GM12878 (cell line): ENCODE data around the gene USP11. TPM values are rescaled to one million over a fixed set of nuclear protein-coding genes. Genes with fewer than 3 reads are reported as not detected.
A peak's percentile ranks its signal among the peaks of the same experiment; 100 is the strongest.

Source experiments
- ATAC-seq: fragments of 200-7000 bp; cut with Tn5 transposase; 3 replicates; pipeline ENCODE4 v1.9.1; 2020; ENCODE audit warnings: mild to moderate bottlenecking, moderate library complexity
- BruUV-seq: library from RNA; stranded (reverse); fragments of 400-500 nt; replicated peaks from 2 replicates; lab custom pipeline; 2021; lab: Mats Ljungman, UMichigan
- CTCF ChIA-PET: fragments of 300-600 bp; sonication (Branson Sonifier 250); formaldehyde crosslinking; extraction: SDS; loops from one replicate; lab custom pipeline; 2021; ENCODE audit warnings: inconsistent platforms; lab: Yijun Ruan, JAX
- POLR2A ChIA-PET: fragments of 350-600 bp; formaldehyde crosslinking; extraction: SDS; loops from one replicate; lab custom pipeline; 2021; ENCODE audit warnings: inconsistent platforms; lab: Charles Lee
- RAD21 ChIA-PET: fragments of 300-600 bp; sonication (Branson Sonifier 250); formaldehyde crosslinking; loops from one replicate; lab custom pipeline; 2023; ENCODE audit warnings: antibody characterized with exemption; ENCODE audit not compliant: unreplicated experiment; lab: Charles Lee
- SMC1A ChIA-PET: fragments of 300-600 bp; sonication (Branson Sonifier 250); formaldehyde crosslinking; loops from one replicate; lab custom pipeline; 2023; ENCODE audit not compliant: unreplicated experiment, uncharacterized antibody; lab: Charles Lee
- DNase-seq: peaks from one replicate; pipeline ENCODE4 v3.0.0-alpha.2; 2011; ENCODE audit warnings: low read depth, low spot score
- FAIRE-seq: peaks from 3 replicates; lab custom pipeline; 2011; peaks lifted over from hg19 to GRCh38; lab: Jason Lieb, UNC
- H2AFZ ChIP-seq: 2 replicates; pipeline ENCODE4 v1.6.0; 2011; ENCODE audit warnings: low read depth, low read length, control low read depth; ENCODE audit not compliant: control insufficient read depth
- H3K27ac ChIP-seq: 2 replicates; pipeline ENCODE4 v1.5.1; 2011; ENCODE audit warnings: control low read depth; ENCODE audit not compliant: control insufficient read depth, insufficient read depth
- H3K27me3 ChIP-seq, 2 experiments: replicated peaks in 1 of 2; 2 replicates each; pipeline versions ENCODE4 v1.6.0 to v1.6.1; 2011; ENCODE audit warnings: low read length in 1 of 2; ENCODE audit not compliant: control insufficient read depth in 2 of 2, insufficient read depth in 2 of 2
- H3K36me3 ChIP-seq, 2 experiments: 2 replicates each; pipeline ENCODE4 v1.5.1; 2011; ENCODE audit warnings: low read length in 1 of 2; ENCODE audit not compliant: control insufficient read depth in 2 of 2, insufficient read depth in 2 of 2
- H3K4me1 ChIP-seq: 2 replicates; pipeline ENCODE4 v1.6.1; 2011; ENCODE audit warnings: mild to moderate bottlenecking, low read length, moderate library complexity, mixed read lengths; ENCODE audit not compliant: control insufficient read depth, insufficient read depth
- H3K4me2 ChIP-seq: 2 replicates; pipeline ENCODE4 v1.6.0; 2011; ENCODE audit warnings: control low read depth; ENCODE audit not compliant: control insufficient read depth, insufficient read depth
- H3K4me3 ChIP-seq: fragments of 200-600 bp; sonication (generic); 2 replicates; pipeline ENCODE4 v1.5.1; 2016
- H3K79me2 ChIP-seq: 2 replicates; pipeline ENCODE4 v1.6.0; 2011; ENCODE audit warnings: low read length; ENCODE audit not compliant: control insufficient read depth, insufficient read depth
- H3K9ac ChIP-seq: 2 replicates; pipeline ENCODE4 v1.8.0; 2011; ENCODE audit warnings: low read length, control low read depth, mixed read lengths; ENCODE audit not compliant: control insufficient read depth, insufficient read depth
- H3K9me3 ChIP-seq: replicated peaks from 3 replicates; pipeline ENCODE4 v1.5.1; 2011; ENCODE audit warnings: mild to moderate bottlenecking, low read length; ENCODE audit not compliant: control insufficient read depth, insufficient read depth
- H4K20me1 ChIP-seq: 2 replicates; pipeline ENCODE4 v1.6.0; 2011; ENCODE audit not compliant: control insufficient read depth, insufficient read depth
- CTCF ChIP-seq, 3 experiments: IDR thresholded peaks in 2 of 3; conservative IDR thresholded peaks in 1 of 3; 2 replicates each; pipeline ENCODE4 v1.5.1; 2011; ENCODE audit warnings: low read depth in 3 of 3, low read length in 3 of 3, mild to moderate bottlenecking in 3 of 3, control low read depth in 2 of 3, moderate library complexity in 2 of 3, inconsistent platforms in 1 of 3, mixed read lengths in 1 of 3; ENCODE audit not compliant: control insufficient read depth in 2 of 3, insufficient read depth in 1 of 3; ENCODE audit errors: extremely low read depth in 1 of 3
- EZH2 ChIP-seq: IDR thresholded peaks from 2 replicates; pipeline ENCODE4 v1.6.1; 2012; ENCODE audit warnings: low read depth, mild to moderate bottlenecking, control low read depth, inconsistent platforms, low read length, borderline replicate concordance; ENCODE audit not compliant: control insufficient read depth
- RUNX3 ChIP-seq: IDR thresholded peaks from 2 replicates; pipeline ENCODE4 v1.6.1; 2012; ENCODE audit warnings: low read length, inconsistent platforms
- ZNF207 ChIP-seq: fragments of 450-650 bp; IDR thresholded peaks from 2 replicates; pipeline ENCODE4 v1.6.1; 2014; ENCODE audit warnings: antibody characterized with exemption, mild to moderate bottlenecking, borderline replicate concordance
- ZNF384 ChIP-seq: IDR thresholded peaks from 2 replicates; pipeline ENCODE4 v1.6.1; 2012; ENCODE audit warnings: low read depth, mild to moderate bottlenecking, low read length, improper control_type of control experiment, borderline replicate concordance
- WGBS: methylation state at CpG from one replicate; pipeline ENCODE4 v1.1.6; 2016; ENCODE audit warnings: low lambda C conversion rate; ENCODE audit not compliant: insufficient replicate concordance, insufficient coverage; ENCODE audit errors: missing lambda C conversion rate; 5-methylcytosine and 5-hydroxymethylcytosine counted together
- in situ Hi-C: fragments of 300-500 bp; cut with MboI; formaldehyde crosslinking; loops from 9 replicates; pipeline ENCODE4 v1.14.3; 2018; ENCODE audit warnings: mixed read lengths
- intact Hi-C: fragments of 100-400 bp; cut with micrococcal nuclease; formaldehyde crosslinking; loops from one replicate; pipeline ENCODE4 v1.14.2; 2022; ENCODE audit not compliant: unreplicated experiment
- polyA plus RNA-seq, 11 experiments: library from polyadenylated mRNA; depleted of rRNA in 4 of 11; unstranded in 6 of 11; stranded (reverse) in 5 of 11; fragments of >200 nt; fragmentation: Nextera tagmentation in 4 of 11; fragmentation: Illumina TruSeq in 1 of 11; extraction: Ambion mirVana in 4 of 11; extraction: Trizol in 1 of 11; gene quantifications; 1 replicate in 1 of 11; 2 replicates in 10 of 11; pipeline versions ENCODE4 v1.2.1 to v1.2.3, GENCODE V29; 2011 to 2016; ENCODE audit warnings: inconsistent platforms in 2 of 11, missing spikeins in 2 of 11, low read depth in 1 of 11
- total RNA-seq, 4 experiments: library from RNA; depleted of rRNA in 3 of 4; stranded (reverse); fragments of >200 nt in 3 of 4; fragmentation: Illumina TruSeq in 1 of 4; extraction: Trizol in 1 of 4; gene quantifications; 2 replicates each; pipeline versions ENCODE4 v1.2.1 to v1.2.3, GENCODE V29; 2013 to 2021

USP11 gene
- total and polyA plus RNA-seq, 10 of the 15 experiments (the other 5 are each of a cell fraction or from before 2014, with no cell fraction given): 3.3 to 44.0 (median 20.9) TPM

GRCh38 chrX:47204970-47205369, 27.8 kb upstream of the USP11 start:
- 100% methylated on average over 5 of the region's 5 CpGs for WGBS
- Histone ChIP-seq H4K20me1 (no peaks in the 10 kb centered on the region), H3K9me3 (no peaks in the 10 kb centered on the region), H3K4me2 (no peak overlapping the region), H3K4me1 (no peaks in the 10 kb centered on the region), H3K9ac (no peak overlapping the region), H3K27ac (no peak overlapping the region), H3K27me3 (no peaks in the 10 kb centered on the region), H2AFZ (no peak overlapping the region), H3K36me3 (peaks cover 48 to 71% of the 10 kb centered on the region in 2 experiments), H3K4me3 (no peak overlapping the region), H3K79me2 (no peaks in the 10 kb centered on the region)
- ChIA-PET POLR2A (no interaction called here), SMC1A (no interaction called here), RAD21 (no interaction called here), CTCF (interaction anchor here (0.9 kb wide), 1 partner anchor 179 kb away, joined by 3 read pairs; no protein-coding TSS in a partner anchor)
- ATAC-seq (no peak), DNase-seq (no peak), FAIRE-seq (no peak)
- in situ Hi-C loops: loop anchor here (25.0 kb wide), 1 partner anchor 1732 kb away; no protein-coding TSS in a partner anchor
- intact Hi-C loops: no loop called here
- no TSS peak for BruUV-seq
- TF ChIP-seq RUNX3 (no peak), CTCF (IDR thresholded peaks at IDR 0.05 in 2 of 3, conservative IDR thresholded peaks at IDR 0.05 in 1 of 3; ENCODE audit: control insufficient read depth in 2 of 3, extremely low read depth in 1 of 3, insufficient read depth in 1 of 3, low read depth in 3 of 3, low read length in 3 of 3) (0 out of 6 replicates have a peak, but pooled peaks of 1 of the 3 experiments have one; percentile 2)

GRCh38 chrX:47206316-47206715, 26.5 kb upstream of the USP11 start:
- 97% methylated on average over 3 of the region's 3 CpGs for WGBS
- in situ Hi-C loops: loop anchor here (25.0 kb wide), 1 partner anchor 1731 kb away; no protein-coding TSS in a partner anchor
- no peak for FAIRE-seq

More at GRCh38 chrX:47206316-47206715, 26.5 kb upstream of the USP11 start:
- peaks cover 42 to 66% of the 10 kb centered on the region in 2 experiments for H3K36me3 ChIP-seq
- no peak for ATAC-seq
- no peak overlapping the region for H3K4me3 ChIP-seq
- no peak overlapping the region for H3K9ac ChIP-seq
- H3K4me2 ChIP-seq: no peak overlapping the region
- peaks cover 6% of the 10 kb centered on the region; the same call in 1 of the 2 replicates for H4K20me1 ChIP-seq
- BruUV-seq: no TSS peak
- CTCF ChIA-PET: interaction anchor here (1.6 kb wide), 1 partner anchor 179 kb away, joined by 5 read pairs; no protein-coding TSS in a partner anchor
- H3K79me2 ChIP-seq: no peaks in the 10 kb centered on the region
- no peak overlapping the region for H2AFZ ChIP-seq
- SMC1A ChIA-PET: no interaction called here
- POLR2A ChIA-PET: interaction anchor here (2.0 kb wide), 1 partner anchor 11 kb away, joined by 6 read pairs; no protein-coding TSS in a partner anchor
- RAD21 ChIA-PET: no interaction called here
- H3K27ac ChIP-seq: no peak overlapping the region
- intact Hi-C loops: no loop called here
- H3K4me1 ChIP-seq: no peaks in the 10 kb centered on the region
- H3K27me3 ChIP-seq: no peaks in the 10 kb centered on the region
- TF ChIP-seq ZNF384 (no peak), EZH2 (no peak), ZNF207 (no peak)
- TF ChIP-seq, all 136 proteins: peak for 0
- H3K9me3 ChIP-seq: no peaks in the 10 kb centered on the region
- no peak for DNase-seq
